ENCODE results near the gene DNTT.

The DNTT gene

GRCh38 chr10:96275685-96276418 is 28.4 kb upstream of the DNTT start:
- H3K79me2 ChIP-seq (ENCODE audit: insufficient read depth, low read length), result no peaks in the 10 kb centered on the region
- H3K4me2 ChIP-seq (ENCODE audit: low read depth, low read length, poor library complexity, severe bottlenecking), result no peak overlapping the region
- H3K9me2 ChIP-seq (replicated peaks; ENCODE audit: low read depth, low read length), result no peaks in the 10 kb centered on the region
- H3K4me3 ChIP-seq (ENCODE audit: low read length, poor library complexity, severe bottlenecking), result no peak overlapping the region
- no peaks in the 10 kb centered on the region for H4K20me1 ChIP-seq (ENCODE audit: insufficient read depth, low read length, poor library complexity, severe bottlenecking)
- H3K9me3 ChIP-seq (ENCODE audit: insufficient read depth, low read depth, low read length), result no peaks in the 10 kb centered on the region
- no peak overlapping the region for H3K9ac ChIP-seq (ENCODE audit: low read depth, low read length, poor library complexity, severe bottlenecking)
- H3K36me3 ChIP-seq (ENCODE audit: insufficient read depth, low read length), result no peaks in the 10 kb centered on the region
- no peak for TF ChIP-seq EZH2phosphoT487 (IDR thresholded peaks at IDR 0.05; ENCODE audit: borderline replicate concordance)
- H3K4me1 ChIP-seq (ENCODE audit: insufficient read depth, low read length, poor library complexity, severe bottlenecking), result no peaks in the 10 kb centered on the region
- no peak overlapping the region for H2AFZ ChIP-seq (ENCODE audit: low read length)
- H3F3A ChIP-seq (ENCODE audit: low read depth), result no peaks in the 10 kb centered on the region
- peaks cover 4% of the 10 kb centered on the region for H3K27me3 ChIP-seq (ENCODE audit: insufficient read depth, low read length, poor library complexity, severe bottlenecking)

GRCh38 chr10:96276426-96276825 is 27.8 kb upstream of the DNTT start:
- Histone ChIP-seq H3K36me3 (ENCODE audit: insufficient read depth, low read length) (no peaks in the 10 kb centered on the region), H3K4me1 (ENCODE audit: insufficient read depth, low read length, poor library complexity, severe bottlenecking) (no peaks in the 10 kb centered on the region), H4K20me1 (ENCODE audit: insufficient read depth, low read length, poor library complexity, severe bottlenecking) (no peaks in the 10 kb centered on the region), H3K4me3 (ENCODE audit: low read length, poor library complexity, severe bottlenecking) (no peak overlapping the region), H2AFZ (ENCODE audit: low read length) (no peak overlapping the region), H3K4me2 (ENCODE audit: low read depth, low read length, poor library complexity, severe bottlenecking) (no peak overlapping the region), H3K9ac (ENCODE audit: low read depth, low read length, poor library complexity, severe bottlenecking) (no peak overlapping the region), H3K79me2 (ENCODE audit: insufficient read depth, low read length) (no peaks in the 10 kb centered on the region), H3K9me2 (replicated peaks; ENCODE audit: low read depth, low read length) (no peaks in the 10 kb centered on the region), H3F3A (ENCODE audit: low read depth) (no peaks in the 10 kb centered on the region), H3K27me3 (ENCODE audit: insufficient read depth, low read length, poor library complexity, severe bottlenecking) (peaks cover 4% of the 10 kb centered on the region), H3K9me3 (ENCODE audit: insufficient read depth, low read depth, low read length) (no peaks in the 10 kb centered on the region)
- TF ChIP-seq EZH2phosphoT487 (IDR thresholded peaks at IDR 0.05; ENCODE audit: borderline replicate concordance) (no peak), CTCF (conservative IDR thresholded peaks at IDR 0.05; ENCODE audit: low read length) (no peak)

- H3K79me2 ChIP-seq (ENCODE audit: insufficient read depth, low read length), result no peaks in the 10 kb centered on the region
- no peak overlapping the region for H3K4me2 ChIP-seq (ENCODE audit: low read depth, low read length, poor library complexity, severe bottlenecking)
- no peaks in the 10 kb centered on the region for H3K9me3 ChIP-seq (ENCODE audit: insufficient read depth, low read depth, low read length)
- H3K4me3 ChIP-seq (ENCODE audit: low read length, poor library complexity, severe bottlenecking), result no peak overlapping the region
- H3K9ac ChIP-seq (ENCODE audit: low read depth, low read length, poor library complexity, severe bottlenecking), result no peak overlapping the region
- H2AFZ ChIP-seq (ENCODE audit: low read length), result no peak overlapping the region
- peaks cover 4% of the 10 kb centered on the region for H3K27me3 ChIP-seq (ENCODE audit: insufficient read depth, low read length, poor library complexity, severe bottlenecking)
- H3F3A ChIP-seq (ENCODE audit: low read depth), result no peaks in the 10 kb centered on the region
- H3K9me2 ChIP-seq (replicated peaks; ENCODE audit: low read depth, low read length), result no peaks in the 10 kb centered on the region
- no peaks in the 10 kb centered on the region for H4K20me1 ChIP-seq (ENCODE audit: insufficient read depth, low read length, poor library complexity, severe bottlenecking)
- no peaks in the 10 kb centered on the region for H3K4me1 ChIP-seq (ENCODE audit: insufficient read depth, low read length, poor library complexity, severe bottlenecking)
- no peaks in the 10 kb centered on the region for H3K36me3 ChIP-seq (ENCODE audit: insufficient read depth, low read length)
- TF ChIP-seq CTCF (conservative IDR thresholded peaks at IDR 0.05; ENCODE audit: low read length), result no peak
- no peak for TF ChIP-seq EZH2phosphoT487 (IDR thresholded peaks at IDR 0.05; ENCODE audit: borderline replicate concordance)
These were observed 27.4 kb upstream of the DNTT start for GRCh38 chr10:96276831-96277230.

GRCh38 chr10:96279191-96279641 is 25.0 kb upstream of the DNTT start:
- Histone ChIP-seq H4K20me1 (ENCODE audit: insufficient read depth, low read length, poor library complexity, severe bottlenecking) (no peaks in the 10 kb centered on the region), H3F3A (ENCODE audit: low read depth) (no peaks in the 10 kb centered on the region), H3K9me3 (ENCODE audit: insufficient read depth, low read depth, low read length) (no peaks in the 10 kb centered on the region), H3K27me3 (ENCODE audit: insufficient read depth, low read length, poor library complexity, severe bottlenecking) (peaks cover 4% of the 10 kb centered on the region), H3K79me2 (ENCODE audit: insufficient read depth, low read length) (no peaks in the 10 kb centered on the region), H3K4me3 (ENCODE audit: low read length, poor library complexity, severe bottlenecking) (no peak overlapping the region), H2AFZ (ENCODE audit: low read length) (no peak overlapping the region), H3K4me2 (ENCODE audit: low read depth, low read length, poor library complexity, severe bottlenecking) (no peak overlapping the region), H3K36me3 (ENCODE audit: insufficient read depth, low read length) (no peaks in the 10 kb centered on the region), H3K9ac (ENCODE audit: low read depth, low read length, poor library complexity, severe bottlenecking) (no peak overlapping the region), H3K9me2 (replicated peaks; ENCODE audit: low read depth, low read length) (no peaks in the 10 kb centered on the region), H3K4me1 (ENCODE audit: insufficient read depth, low read length, poor library complexity, severe bottlenecking) (no peaks in the 10 kb centered on the region)
- TF ChIP-seq EZH2phosphoT487 (IDR thresholded peaks at IDR 0.05; ENCODE audit: borderline replicate concordance) (no peak), CTCF (conservative IDR thresholded peaks at IDR 0.05; ENCODE audit: low read length) (no peak)
